HEK293T (cell line): ENCODE measurements around the gene BIN1.

Experiments used
- BHLHE40 ChIP-seq: fragments of 450-650 bp; IDR thresholded peaks from 2 replicates; pipeline ENCODE4 v1.6.1; 2016; ENCODE audit warnings: mild to moderate bottlenecking, moderate library complexity, borderline replicate concordance
- ELF4 ChIP-seq: fragments of 450-650 bp; IDR thresholded peaks from 2 replicates; pipeline ENCODE4 v1.6.1; 2017; ENCODE audit warnings: antibody characterized with exemption
- FOXA1 ChIP-seq: fragments of 450-650 bp; IDR thresholded peaks from 2 replicates; pipeline ENCODE4 v1.6.1; 2016; ENCODE audit warnings: mild to moderate bottlenecking
- FOXK2 ChIP-seq: fragments of 450-650 bp; IDR thresholded peaks from 2 replicates; pipeline ENCODE4 v1.6.1; 2016; ENCODE audit warnings: mild to moderate bottlenecking
- HDGF ChIP-seq: fragments of 450-650 bp; IDR thresholded peaks from 2 replicates; pipeline ENCODE4 v1.6.1; 2017; ENCODE audit warnings: antibody characterized with exemption, borderline replicate concordance
- LEF1 ChIP-seq: fragments of 450-650 bp; IDR thresholded peaks from 2 replicates; pipeline ENCODE4 v1.6.1; 2017; ENCODE audit warnings: mild to moderate bottlenecking, borderline replicate concordance
- NFRKB ChIP-seq: fragments of 450-650 bp; IDR thresholded peaks from 2 replicates; pipeline ENCODE4 v1.6.1; 2016; ENCODE audit warnings: mild to moderate bottlenecking, moderate library complexity
- SP1 ChIP-seq: fragments of 450-650 bp; IDR thresholded peaks from 2 replicates; pipeline ENCODE4 v1.6.1; 2017
- SUZ12 ChIP-seq: fragments of 450-650 bp; IDR thresholded peaks from 2 replicates; pipeline ENCODE4 v1.6.1; 2016; ENCODE audit warnings: mild to moderate bottlenecking
- TARDBP ChIP-seq: fragments of 450-650 bp; IDR thresholded peaks from 2 replicates; pipeline ENCODE4 v1.6.1; 2016

DNA sequence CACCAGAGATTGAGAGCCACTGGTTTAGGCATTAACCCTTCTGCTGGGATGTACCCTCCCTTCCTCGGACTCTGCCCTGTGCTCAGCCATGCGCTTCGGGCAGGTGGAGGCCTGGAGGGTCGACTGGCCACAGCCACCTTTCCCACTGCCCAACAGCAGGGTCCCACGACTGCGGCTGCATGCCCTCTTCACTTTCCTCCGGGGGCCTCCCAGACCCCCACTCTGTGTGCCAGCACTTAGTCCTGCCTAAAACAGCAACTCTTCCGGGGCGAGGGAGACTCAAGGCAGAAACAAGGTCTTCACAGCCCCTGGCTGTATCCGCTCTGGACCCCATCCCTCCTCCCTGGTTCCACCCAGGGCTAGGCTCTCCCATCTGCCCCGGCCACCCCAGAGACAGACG is 31.3 kb upstream of the BIN1 start:
- no peak for TF ChIP-seq FOXA1
- TF ChIP-seq HDGF: no peak
- TF ChIP-seq BHLHE40: no peak
- no peak for TF ChIP-seq SUZ12
- no peak for TF ChIP-seq SP1
- TF ChIP-seq ELF4: no peak
- no peak for TF ChIP-seq FOXK2
- no peak for TF ChIP-seq TARDBP
- no peak for TF ChIP-seq NFRKB
- TF ChIP-seq LEF1: no peak
